Prostate gland (tissue), 2 donors: ENCODE results near the gene KANSL1. TPM values are rescaled to one million over a fixed set of nuclear protein-coding genes. Genes with fewer than 3 reads are reported as not detected.
"Not testable (repeated sequence)": the region's sequence is repeated elsewhere in the genome, so short reads cannot be mapped to it uniquely, and the experiment has no call there.

Source experiments
- DNase-seq: peaks from one replicate; pipeline ENCODE4 v3.0.0-alpha.2; 2019; ENCODE audit warnings: low spot score
- H3K27ac ChIP-seq, 2 donors: fragments of 200-600 bp; sonication (generic); 2 replicates each; pipeline ENCODE4 v1.5.1; 2017 to 2019
- H3K27me3 ChIP-seq: fragments of 200-600 bp; sonication (generic); replicated peaks from 2 replicates; pipeline ENCODE4 v1.5.1; 2019; ENCODE audit not compliant: insufficient read depth
- H3K36me3 ChIP-seq, 2 donors: fragments of 200-600 bp; sonication (generic); 1 replicate in 1 of 2; 2 replicates in 1 of 2; pipeline versions ENCODE4 v1.5.1 to v1.8.1; 2017 to 2019
- H3K4me1 ChIP-seq: fragments of 200-600 bp; sonication (generic); replicated peaks from 2 replicates; pipeline ENCODE4 v1.5.1; 2019
- H3K4me3 ChIP-seq, 2 donors: fragments of 200-600 bp; sonication (generic); 2 replicates each; pipeline ENCODE4 v1.5.1; 2017 to 2019
- H3K9me3 ChIP-seq: fragments of 200-600 bp; sonication (generic); 2 replicates; pipeline ENCODE4 v1.5.1; 2017
- POLR2A ChIP-seq: fragments of 450-650 bp; IDR thresholded peaks from one replicate; pipeline ENCODE4 v1.6.1; 2016; ENCODE audit warnings: antibody characterized with exemption, mild to moderate bottlenecking
- POLR2AphosphoS5 ChIP-seq: sonication (generic); formaldehyde crosslinking; IDR thresholded peaks from one replicate; pipeline ENCODE4 v1.6.1; 2017; ENCODE audit warnings: antibody characterized with exemption
- WGBS: methylation state at CpG from one replicate; pipeline ENCODE4 v1.1.5; 2018; 5-methylcytosine and 5-hydroxymethylcytosine counted together
- intact Hi-C: fragments of 100-400 bp; cut with DNase I; formaldehyde crosslinking; loops from one replicate; pipeline ENCODE4 v1.14.2; 2022
- total RNA-seq, 2 donors: library from RNA; depleted of rRNA; stranded (reverse); fragments of >200 nt; gene quantifications; one replicate each; pipeline ENCODE4 v1.1.0, GENCODE V29; 2016
- TF ChIP-seq, protein P1 (sequence below), 4 experiments: fragments of 200-600 bp in 2 of 4; fragments of 450-650 bp in 2 of 4; sonication (generic) in 2 of 4; IDR thresholded peaks; 1 replicate in 3 of 4; 2 replicates in 1 of 4; pipeline ENCODE4 v1.5.1; 2016 to 2019; ENCODE audit warnings: antibody characterized with exemption in 4 of 4, mild to moderate bottlenecking in 2 of 4, moderate library complexity in 2 of 4

The KANSL1 gene
- total RNA-seq, 2 donors from 2014 or later, result 60.4 to 109 TPM

DNA sequence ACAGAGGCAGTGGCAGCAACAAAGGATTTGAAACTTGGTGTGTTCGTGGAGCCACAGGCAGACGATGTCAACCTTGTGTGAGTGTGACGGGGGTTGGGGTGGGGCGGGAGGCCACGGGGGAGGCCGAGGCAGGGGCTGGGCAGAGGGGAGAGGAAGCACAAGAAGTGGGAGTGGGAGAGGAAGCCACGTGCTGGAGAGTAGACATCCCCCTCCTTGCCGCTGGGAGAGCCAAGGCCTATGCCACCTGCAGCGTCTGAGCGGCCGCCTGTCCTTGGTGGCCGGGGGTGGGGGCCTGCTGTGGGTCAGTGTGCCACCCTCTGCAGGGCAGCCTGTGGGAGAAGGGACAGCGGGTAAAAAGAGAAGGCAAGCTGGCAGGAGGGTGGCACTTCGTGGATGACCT, 168.6 kb downstream of the KANSL1 start:
- 83% methylated on average over 14 of the region's 14 CpGs for WGBS
- no peak overlapping the region for H3K4me3 ChIP-seq
- H3K9me3 ChIP-seq, result no peaks in the 10 kb centered on the region
- TF ChIP-seq POLR2A, result no peak
- no peak for TF ChIP-seq POLR2AphosphoS5
- TF ChIP-seq, protein P1, sequence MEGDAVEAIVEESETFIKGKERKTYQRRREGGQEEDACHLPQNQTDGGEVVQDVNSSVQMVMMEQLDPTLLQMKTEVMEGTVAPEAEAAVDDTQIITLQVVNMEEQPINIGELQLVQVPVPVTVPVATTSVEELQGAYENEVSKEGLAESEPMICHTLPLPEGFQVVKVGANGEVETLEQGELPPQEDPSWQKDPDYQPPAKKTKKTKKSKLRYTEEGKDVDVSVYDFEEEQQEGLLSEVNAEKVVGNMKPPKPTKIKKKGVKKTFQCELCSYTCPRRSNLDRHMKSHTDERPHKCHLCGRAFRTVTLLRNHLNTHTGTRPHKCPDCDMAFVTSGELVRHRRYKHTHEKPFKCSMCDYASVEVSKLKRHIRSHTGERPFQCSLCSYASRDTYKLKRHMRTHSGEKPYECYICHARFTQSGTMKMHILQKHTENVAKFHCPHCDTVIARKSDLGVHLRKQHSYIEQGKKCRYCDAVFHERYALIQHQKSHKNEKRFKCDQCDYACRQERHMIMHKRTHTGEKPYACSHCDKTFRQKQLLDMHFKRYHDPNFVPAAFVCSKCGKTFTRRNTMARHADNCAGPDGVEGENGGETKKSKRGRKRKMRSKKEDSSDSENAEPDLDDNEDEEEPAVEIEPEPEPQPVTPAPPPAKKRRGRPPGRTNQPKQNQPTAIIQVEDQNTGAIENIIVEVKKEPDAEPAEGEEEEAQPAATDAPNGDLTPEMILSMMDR (IDR thresholded peaks at IDR 0.05), result no peak
- H3K4me1 ChIP-seq, result no peaks in the 10 kb centered on the region
- no peaks in the 10 kb centered on the region for H3K27me3 ChIP-seq
- no peak overlapping the region for H3K27ac ChIP-seq
- no peak for DNase-seq
- intact Hi-C loops, result no loop called here
- no peaks in the 10 kb centered on the region for H3K36me3 ChIP-seq

DNA sequence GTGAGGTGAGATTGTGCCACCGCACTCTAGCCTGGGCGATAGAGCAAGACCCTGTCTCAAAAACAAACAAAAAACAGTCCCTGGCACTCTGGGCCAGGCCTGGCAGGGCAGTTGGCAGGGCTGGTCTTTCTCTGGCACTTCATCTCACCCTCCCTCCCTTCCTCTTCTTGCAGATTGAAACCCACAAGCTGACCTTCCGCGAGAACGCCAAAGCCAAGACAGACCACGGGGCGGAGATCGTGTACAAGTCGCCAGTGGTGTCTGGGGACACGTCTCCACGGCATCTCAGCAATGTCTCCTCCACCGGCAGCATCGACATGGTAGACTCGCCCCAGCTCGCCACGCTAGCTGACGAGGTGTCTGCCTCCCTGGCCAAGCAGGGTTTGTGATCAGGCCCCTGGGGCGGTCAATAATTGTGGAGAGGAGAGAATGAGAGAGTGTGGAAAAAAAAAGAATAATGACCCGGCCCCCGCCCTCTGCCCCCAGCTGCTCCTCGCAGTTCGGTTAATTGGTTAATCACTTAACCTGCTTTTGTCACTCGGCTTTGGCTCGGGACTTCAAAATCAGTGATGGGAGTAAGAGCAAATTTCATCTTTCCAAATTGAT, 169.3 kb downstream of the KANSL1 start:
- Histone ChIP-seq H3K4me3 (no peak overlapping the region), H3K27me3 (no peaks in the 10 kb centered on the region), H3K4me1 (no peaks in the 10 kb centered on the region), H3K9me3 (no peaks in the 10 kb centered on the region), H3K27ac (no peak overlapping the region), H3K36me3 (no peaks in the 10 kb centered on the region)
- intact Hi-C loops, result no loop called here
- no peak for DNase-seq
- 84% methylated on average over 24 of the region's 24 CpGs for WGBS
- TF ChIP-seq POLR2A, result no peak
- TF ChIP-seq, protein P1 (IDR thresholded peaks at IDR 0.05), result no peak
- TF ChIP-seq POLR2AphosphoS5, result no peak

DNA sequence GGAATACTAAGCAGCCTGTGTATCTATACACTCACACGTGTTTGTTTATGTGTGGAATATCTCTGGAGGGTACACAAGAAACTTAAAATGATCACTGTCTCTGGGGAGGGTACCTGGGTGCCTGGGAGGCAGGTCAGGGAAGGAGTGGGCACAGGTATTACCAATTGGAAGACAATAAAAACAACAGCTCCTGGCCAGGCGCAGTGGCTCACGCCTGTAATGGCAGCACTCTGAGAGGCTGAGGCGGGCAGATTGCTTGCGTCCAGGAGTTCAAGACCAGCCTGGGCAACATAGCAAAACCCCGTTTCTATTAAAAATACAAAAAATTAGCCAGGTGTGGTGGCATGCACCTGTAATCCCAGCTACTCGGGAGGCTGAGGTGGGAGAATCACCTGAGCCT, 169.9 kb downstream of the KANSL1 start:
- H3K27ac ChIP-seq, H3K36me3 ChIP-seq, intact Hi-C loops, H3K4me3 ChIP-seq, H3K27me3 ChIP-seq, DNase-seq, H3K9me3 ChIP-seq, H3K4me1 ChIP-seq: not testable (repeated sequence)
- WGBS, result 91% methylated on average over 7 of the region's 7 CpGs

DNA sequence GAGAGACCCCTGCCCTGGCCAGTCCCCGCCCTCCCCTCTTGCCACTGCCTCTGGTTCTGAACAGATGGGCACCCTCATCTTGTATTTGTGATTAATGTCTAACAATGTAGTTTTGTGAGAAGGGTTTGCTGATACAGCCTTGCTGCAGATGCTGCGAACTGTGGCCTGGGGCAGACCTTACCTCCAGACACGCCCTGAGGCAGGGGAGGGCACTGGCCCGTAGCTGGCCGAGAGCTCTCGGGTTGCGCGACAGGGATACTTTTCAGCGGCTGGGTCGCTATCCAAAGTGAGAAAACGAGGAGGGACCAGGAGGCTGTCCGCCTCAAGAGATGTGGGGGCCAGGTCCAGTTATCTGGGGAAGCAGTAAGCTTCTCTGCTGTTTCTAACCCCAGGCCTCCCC, 172.2 kb downstream of the KANSL1 start:
- intact Hi-C loops, result no loop called here
- Histone ChIP-seq H3K27ac (no peak overlapping the region), H3K27me3 (no peaks in the 10 kb centered on the region), H3K36me3 (no peaks in the 10 kb centered on the region), H3K9me3 (no peaks in the 10 kb centered on the region), H3K4me1 (no peaks in the 10 kb centered on the region), H3K4me3 (no peak overlapping the region)
- 83% methylated on average over 12 of the region's 12 CpGs for WGBS
- no peak for DNase-seq
- TF ChIP-seq, protein P1 (IDR thresholded peaks at IDR 0.05), result no peak
- TF ChIP-seq POLR2AphosphoS5, result no peak

DNA sequence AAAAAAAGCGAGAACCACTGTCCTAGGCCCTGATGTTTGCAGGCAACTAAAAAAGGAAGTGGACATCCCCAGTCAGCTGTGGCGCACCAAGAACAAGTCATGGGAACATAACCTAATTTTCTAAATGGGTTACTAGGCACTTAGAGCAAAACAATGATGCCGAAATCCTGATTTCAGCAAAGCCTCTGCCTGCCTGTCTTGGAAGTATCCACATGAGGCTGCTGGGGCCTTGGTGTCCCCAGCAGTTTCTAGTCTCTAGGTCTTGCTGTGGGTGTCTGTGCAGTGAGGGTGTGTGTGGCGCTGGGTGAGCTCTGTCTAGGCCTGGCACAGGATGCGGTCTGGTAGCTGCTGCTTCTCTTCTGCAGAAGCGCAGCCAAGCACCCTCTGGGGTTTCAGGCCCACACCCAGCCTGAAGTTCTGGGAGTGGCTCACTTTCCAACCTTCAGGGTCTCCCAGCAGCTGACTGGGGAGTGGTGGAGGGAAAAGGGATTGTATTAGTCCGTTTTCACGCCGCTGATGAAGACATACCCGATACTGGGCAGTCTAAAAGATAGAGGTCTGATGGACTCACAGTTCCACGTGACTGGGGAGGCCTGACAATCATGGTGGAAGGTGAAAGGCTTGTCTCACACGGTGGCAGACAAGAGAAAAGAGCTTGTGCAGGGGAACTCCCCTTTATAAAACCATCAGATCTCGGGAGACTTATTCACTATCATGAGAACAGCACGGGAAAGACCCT, 173.0 kb downstream of the KANSL1 start:
- no peak overlapping the region for H3K4me3 ChIP-seq
- no peak overlapping the region for H3K27ac ChIP-seq
- no peaks in the 10 kb centered on the region for H3K9me3 ChIP-seq
- no peaks in the 10 kb centered on the region for H3K36me3 ChIP-seq
- no peak for DNase-seq
- no peaks in the 10 kb centered on the region for H3K4me1 ChIP-seq
- intact Hi-C loops, result no loop called here
- 85% methylated on average over 14 of the region's 14 CpGs for WGBS
- H3K27me3 ChIP-seq, result no peaks in the 10 kb centered on the region
- TF ChIP-seq POLR2AphosphoS5 (no peak), POLR2A (no peak)
- TF ChIP-seq, protein P1 (IDR thresholded peaks at IDR 0.05), result no peak

DNA sequence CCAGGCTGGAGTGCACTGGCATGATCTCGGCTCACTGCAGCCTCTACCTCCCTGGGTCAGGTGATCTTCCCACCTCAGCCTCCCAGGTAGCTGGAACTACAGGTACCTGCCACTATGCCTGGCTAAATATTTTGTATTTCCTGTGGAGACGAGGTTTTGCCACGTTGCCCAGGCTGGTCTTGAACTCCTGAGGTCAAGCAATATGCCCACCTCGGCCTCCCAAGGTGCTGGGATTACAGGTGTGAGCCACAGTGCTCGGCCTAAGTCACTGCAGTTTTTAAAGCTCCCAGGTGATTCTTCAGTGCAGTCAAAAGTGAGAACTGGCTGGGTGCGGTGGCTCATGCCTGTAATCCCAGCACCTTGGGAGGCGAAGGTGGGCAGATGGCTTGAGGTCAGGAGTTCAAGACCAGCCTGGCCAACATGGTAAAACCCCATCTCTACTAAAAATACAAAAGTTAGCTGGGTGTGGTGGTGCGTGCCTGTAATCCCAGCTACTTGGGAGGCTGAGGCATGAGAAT, 173.8 kb downstream of the KANSL1 start:
- H3K4me1 ChIP-seq, H3K9me3 ChIP-seq, H3K36me3 ChIP-seq, H3K4me3 ChIP-seq, H3K27me3 ChIP-seq, intact Hi-C loops, H3K27ac ChIP-seq, DNase-seq: not testable (repeated sequence)
- WGBS, result 91% methylated on average over 7 of the region's 8 CpGs
